Stimulated activated CD8-positive, alpha-beta memory T cell treated with anti-CD3 and anti-CD28 coated beads, Interleukin-4, amount 100 ng/mL, for 24 hours (primary cell): ENCODE measurements around the gene PSMB5.
"Not testable (repeated sequence)": the region's sequence is repeated elsewhere in the genome, so short reads cannot be mapped to it uniquely, and the experiment has no call there.

Experiments
- DNase-seq: peaks from one replicate; pipeline ENCODE4 v3.0.0-alpha.2; 2020; ENCODE audit warnings: low read depth

Gene PSMB5

GRCh38 chr14:23013749-23014054 is 21.0 kb downstream of the PSMB5 start:
- DNase-seq = not testable (repeated sequence)

GRCh38 chr14:23013054-23013748 is 21.5 kb downstream of the PSMB5 start:
- DNase-seq = no peak

- peak; percentile 77 for DNase-seq
These were observed 24.6 kb downstream of the PSMB5 start, which contains the start of gene C14orf93 for GRCh38 chr14:23009939-23010726. C14orf93 (minus strand) TSS chr14:23010143; CDS start chr14:22999023, 11,120 bp downstream.

DNA sequence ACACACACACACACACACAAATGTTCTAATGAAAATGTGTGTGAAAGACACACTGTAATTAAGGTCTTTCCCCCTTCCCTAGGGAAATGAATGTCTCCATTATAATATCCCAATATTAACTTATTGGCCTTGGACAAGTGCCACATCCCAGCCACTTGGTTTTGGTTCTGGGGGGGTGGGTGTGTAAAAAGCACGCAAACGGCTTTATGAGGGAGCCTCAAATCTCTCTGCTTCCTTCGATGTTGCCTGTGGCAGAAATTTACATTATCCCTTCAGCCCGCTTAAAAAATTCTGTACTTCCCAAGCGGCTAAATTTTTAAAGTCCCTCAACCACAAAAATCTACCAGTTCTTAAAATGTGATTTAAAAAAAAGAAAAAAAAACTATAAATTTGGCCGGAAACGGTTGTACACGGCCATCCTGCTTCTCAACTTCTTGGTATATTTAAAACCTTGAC is 25.2 kb downstream of the PSMB5 start:
- DNase-seq = no peak

- no peak for DNase-seq
These were observed 25.9 kb downstream of the PSMB5 start for GRCh38 chr14:23008831-23009230.

DNA sequence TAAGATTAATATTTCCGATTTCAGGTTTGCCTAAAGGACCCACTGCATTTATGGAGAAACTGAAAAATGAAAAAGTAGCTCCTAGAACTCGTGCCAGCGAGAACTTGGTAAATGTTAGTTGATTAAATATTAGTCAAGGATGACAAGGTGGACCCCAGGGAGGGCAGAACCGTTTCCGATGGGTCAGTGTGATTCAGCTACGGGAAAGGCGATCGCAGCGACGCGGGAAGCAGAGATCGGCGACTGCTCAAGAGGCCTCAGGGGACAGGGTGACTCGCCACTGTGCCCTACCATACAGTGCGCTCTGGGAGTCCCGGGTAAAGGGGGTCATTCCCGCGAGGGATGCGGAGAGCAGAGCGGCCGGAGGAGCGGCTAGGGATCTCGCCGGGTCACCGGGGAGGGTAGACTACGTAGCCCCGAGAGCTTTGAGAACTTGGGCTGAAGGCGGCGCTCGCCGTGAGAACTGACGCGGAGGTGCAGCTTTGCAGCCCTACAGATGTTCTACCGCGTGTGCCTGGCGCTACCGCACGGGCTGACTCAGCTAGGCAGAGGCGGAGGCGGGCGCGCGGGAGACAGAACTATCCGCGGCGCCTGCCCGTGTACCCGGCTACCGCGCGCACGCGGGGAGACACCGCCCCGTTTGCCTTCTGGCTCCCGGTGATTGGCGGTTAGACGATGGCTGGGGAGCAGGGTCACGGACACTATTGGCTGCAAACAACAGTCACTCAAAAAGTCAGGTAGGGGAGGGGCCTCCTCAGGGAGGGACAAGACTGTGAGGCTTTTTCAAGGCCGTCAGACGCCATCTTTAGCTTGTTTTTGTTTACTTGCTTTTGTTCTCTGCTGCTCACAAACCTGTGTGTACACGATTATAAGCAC is 27.9 kb downstream of the PSMB5 start:
- DNase-seq = peak; percentile 95

DNA sequence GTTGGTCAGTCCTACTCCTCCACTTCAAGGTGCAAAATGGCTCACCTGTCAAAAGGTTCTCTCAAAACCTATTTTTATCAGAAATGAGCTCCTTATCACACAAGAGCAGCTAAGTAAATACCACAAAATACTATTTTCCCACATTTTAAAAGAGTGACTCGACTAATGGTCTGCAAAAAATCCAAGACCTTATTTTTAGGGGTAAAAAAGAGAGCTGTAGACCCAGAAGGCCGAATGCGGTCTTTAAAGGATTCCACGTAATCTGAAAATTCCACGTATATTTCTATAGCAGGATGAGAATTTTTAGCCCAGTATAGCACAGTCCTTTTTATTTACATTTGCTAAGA is 28.5 kb downstream of the PSMB5 start:
- DNase-seq = no peak

- no peak for DNase-seq
These were observed 29.1 kb downstream of the PSMB5 start for GRCh38 chr14:23005451-23006187.

DNA sequence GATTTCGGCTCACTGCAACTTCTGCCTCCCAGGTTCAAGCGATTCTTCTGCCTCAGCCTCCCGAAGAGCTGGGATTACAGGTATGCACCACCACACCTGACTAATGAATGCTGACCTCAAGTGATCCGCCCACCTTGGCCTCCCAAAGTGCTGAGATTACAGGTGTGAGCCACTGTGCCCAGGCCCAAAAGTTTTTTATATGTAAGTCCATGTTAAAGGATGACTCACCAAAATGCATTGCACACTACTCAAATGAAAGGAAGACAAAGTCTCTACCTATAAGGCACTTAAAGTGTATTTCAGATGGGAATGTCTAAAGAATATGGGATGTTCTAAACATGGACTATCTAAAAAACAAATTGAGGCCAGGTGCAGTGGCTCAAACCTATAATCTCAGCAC is 30.4 kb downstream of the PSMB5 start:
- DNase-seq = not testable (repeated sequence)

GRCh38 chr14:23002592-23002991 is 32.1 kb downstream of the PSMB5 start:
- DNase-seq = no peak

DNA sequence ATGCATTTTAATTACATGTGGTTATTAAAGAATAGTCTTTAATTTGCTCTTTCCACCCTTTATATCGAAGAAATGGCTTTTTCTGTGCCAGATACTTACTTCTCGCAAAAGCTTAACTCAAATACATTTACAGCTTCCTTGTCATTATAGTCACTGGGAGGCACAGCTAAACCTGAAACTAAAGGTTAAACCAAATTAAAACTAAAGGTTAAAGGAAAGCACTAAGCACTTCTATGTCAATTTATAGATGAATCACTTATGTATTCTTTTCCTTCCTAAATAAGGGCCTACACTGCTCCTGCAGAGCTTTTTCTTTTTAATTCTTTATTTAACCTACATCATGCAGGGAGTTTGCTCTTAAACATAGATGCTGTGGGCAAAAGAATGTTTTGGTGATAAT is 33.8 kb downstream of the PSMB5 start:
- DNase-seq = no peak

DNA sequence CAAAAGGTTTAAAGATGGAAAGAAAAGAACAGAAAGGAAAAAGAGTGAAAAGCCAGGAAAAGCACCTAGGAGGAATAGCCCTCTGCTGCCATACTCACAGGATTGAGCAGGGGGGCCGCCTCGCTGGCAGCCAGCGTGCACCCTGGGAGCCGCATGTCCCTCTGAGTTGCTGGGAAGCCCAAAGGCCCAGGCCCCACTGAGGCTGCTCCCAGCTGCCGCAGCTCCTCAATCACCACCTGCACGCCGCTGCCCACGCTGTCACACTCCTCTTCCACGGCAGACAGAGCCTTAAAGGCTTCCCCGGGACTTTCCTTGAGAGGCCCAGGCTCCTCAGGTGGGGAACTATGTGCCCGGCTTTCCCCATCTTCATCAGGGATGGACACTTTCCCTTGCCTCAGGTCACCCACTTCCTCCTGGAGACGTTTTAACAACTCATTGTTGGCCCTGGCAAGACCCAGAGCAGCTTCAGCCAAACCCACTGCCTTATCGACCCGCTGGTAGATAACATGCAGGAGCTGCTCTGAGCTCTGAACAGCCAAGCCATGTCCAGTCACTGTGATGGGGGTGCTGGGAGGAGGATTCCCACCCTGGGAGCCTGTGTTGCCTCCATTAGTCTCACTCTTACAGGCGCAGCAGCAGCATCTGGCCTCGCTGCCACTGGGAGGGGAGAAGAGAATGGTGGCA is 36.2 kb downstream of the PSMB5 start:
- no peak for DNase-seq

DNA sequence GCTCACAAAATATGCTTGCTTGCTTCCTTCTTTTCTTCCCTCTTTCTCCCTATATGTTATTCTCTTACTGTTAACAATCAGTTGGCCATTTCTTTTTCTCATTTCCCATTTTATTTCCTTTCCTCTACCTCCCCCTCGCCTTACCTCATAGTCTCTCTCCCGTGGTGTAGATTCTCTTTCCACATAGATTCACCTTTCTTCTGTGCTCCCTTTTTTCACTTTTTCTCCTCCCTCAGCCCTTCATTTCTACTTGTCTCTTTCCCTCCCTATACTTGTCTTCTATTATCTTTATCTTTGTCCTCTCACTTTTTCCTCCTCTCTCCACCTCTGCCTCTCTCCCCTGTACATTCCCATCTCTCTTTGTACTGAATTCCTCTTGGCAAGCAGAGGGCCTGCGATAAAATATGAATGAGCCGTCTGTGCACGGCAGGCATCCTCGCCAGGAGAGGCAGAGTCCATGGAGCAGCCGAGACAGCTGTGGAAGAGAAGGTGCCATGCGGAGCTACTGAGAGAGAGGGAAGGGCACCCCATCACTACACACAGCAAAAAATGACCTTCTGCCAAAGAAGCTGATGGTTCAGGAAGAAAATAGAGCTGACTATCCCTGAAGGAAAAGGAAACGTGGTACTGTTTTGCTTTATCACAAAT is 36.9 kb downstream of the PSMB5 start:
- DNase-seq = no peak

GRCh38 chr14:22996768-22997654 is 37.7 kb downstream of the PSMB5 start:
- DNase-seq = no peak

GRCh38 chr14:22995889-22996625 is 38.6 kb downstream of the PSMB5 start:
- DNase-seq = no peak

- DNase-seq = no peak
These were observed 39.9 kb downstream of the PSMB5 start for GRCh38 chr14:22994762-22995275.

DNA sequence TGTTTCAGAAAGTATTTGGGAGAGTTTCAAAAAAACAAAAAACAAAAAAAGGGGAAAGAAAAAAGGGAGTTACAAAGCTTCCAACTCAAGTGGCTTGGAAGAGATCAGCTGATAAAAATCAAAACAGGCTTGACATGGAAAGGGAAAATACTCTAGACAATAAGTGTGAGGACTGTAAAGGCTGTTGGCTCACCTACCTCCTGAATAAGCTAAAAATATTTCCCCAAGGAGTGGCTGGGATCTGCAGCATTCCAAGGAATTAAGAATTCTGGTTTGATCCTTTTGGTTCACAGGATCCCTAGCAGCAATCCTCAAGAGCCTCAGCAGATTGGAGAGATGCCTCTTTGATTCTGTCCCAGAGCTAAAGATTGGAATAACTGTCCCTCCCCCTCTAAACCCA is 41.2 kb downstream of the PSMB5 start:
- no peak for DNase-seq

GRCh38 chr14:22991852-22992251 is 42.8 kb downstream of the PSMB5 start:
- no peak for DNase-seq

DNA sequence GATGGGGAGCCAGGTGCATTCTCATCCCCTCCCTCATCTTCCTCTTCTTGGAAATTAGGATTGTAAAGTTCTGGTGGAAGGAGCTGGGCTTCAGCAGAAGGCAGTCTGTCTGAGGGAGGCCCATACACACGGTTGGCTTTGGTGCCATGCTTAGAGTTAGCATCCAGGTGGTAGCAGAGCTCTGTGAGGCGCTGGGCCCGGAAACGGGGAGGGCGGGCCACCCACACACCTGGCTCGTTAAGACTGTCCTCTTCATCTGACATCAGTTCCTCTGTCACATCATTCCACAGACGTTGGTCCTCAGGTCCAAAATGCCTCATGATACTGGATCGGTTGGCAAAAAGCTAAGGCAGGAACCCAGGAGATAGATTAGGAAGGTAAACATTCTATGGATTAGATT is 47.4 kb downstream of the PSMB5 start:
- no peak for DNase-seq
